MCF 10A (cell line): Measurements from ENCODE around the gene SLX4IP. TPM values are rescaled to one million over a fixed set of nuclear protein-coding genes. Genes with fewer than 3 reads are reported as not detected.
A peak's percentile ranks its signal among the peaks of the same experiment; 100 is the strongest.
"Not testable (repeated sequence)": the region's sequence is repeated elsewhere in the genome, so short reads cannot be mapped to it uniquely, and the experiment has no call there.

Experiments used
- BruUV-seq: library from RNA; stranded (reverse); fragments of 400-500 nt; replicated peaks from 2 replicates; lab custom pipeline; 2021; lab: Mats Ljungman, UMichigan
- CTCF ChIA-PET: fragments of 300-600 bp; sonication (Branson Sonifier 250); formaldehyde crosslinking; extraction: SDS; loops from one replicate; lab custom pipeline; 2021; ENCODE audit warnings: antibody characterized with exemption, inconsistent platforms; lab: Yijun Ruan, JAX
- POLR2A ChIA-PET: fragments of 300-600, 350-650 bp; sonication (Branson Sonifier 250); formaldehyde crosslinking; extraction: SDS; loops from one replicate; lab custom pipeline; 2020; ENCODE audit warnings: antibody characterized with exemption, inconsistent platforms; lab: Yijun Ruan, JAX
- DNase-seq: peaks from one replicate; pipeline ENCODE4 v3.0.0-alpha.2; 2018; ENCODE audit not compliant: unreplicated experiment
- H3K27ac Mint-ChIP-seq: one replicate; pipeline ENCODE4 v1.8.0; 2022; ENCODE audit warnings: mild to moderate bottlenecking, low read depth, mixed read lengths; ENCODE audit not compliant: unreplicated experiment
- H3K27me3 Mint-ChIP-seq: one replicate; pipeline ENCODE4 v1.8.0; 2022; ENCODE audit warnings: mixed read lengths; ENCODE audit not compliant: insufficient read depth, unreplicated experiment
- H3K36me3 Mint-ChIP-seq: one replicate; pipeline ENCODE4 v1.8.0; 2022; ENCODE audit warnings: mild to moderate bottlenecking, moderate library complexity, mixed read lengths; ENCODE audit not compliant: insufficient read depth, unreplicated experiment
- H3K4me1 Mint-ChIP-seq: one replicate; pipeline ENCODE4 v1.8.0; 2022; ENCODE audit warnings: mixed read lengths; ENCODE audit not compliant: insufficient read depth, unreplicated experiment
- H3K4me3 Mint-ChIP-seq: one replicate; pipeline ENCODE4 v1.8.0; 2022; ENCODE audit warnings: mild to moderate bottlenecking, moderate library complexity, mixed read lengths; ENCODE audit not compliant: unreplicated experiment
- H3K9me3 Mint-ChIP-seq: one replicate; pipeline ENCODE4 v1.8.0; 2022; ENCODE audit warnings: mixed read lengths; ENCODE audit not compliant: unreplicated experiment
- intact Hi-C: fragments of 100-400 bp; cut with micrococcal nuclease; formaldehyde crosslinking; loops from 2 replicates; pipeline ENCODE4 v1.14.1; 2022
- total RNA-seq: library from RNA; stranded (reverse); gene quantifications from 2 replicates; pipeline ENCODE4 v1.2.3, GENCODE V29; 2022
- TF ChIP-seq, protein P1 (sequence below): fragments of 200-600 bp; IDR thresholded peaks from one replicate; pipeline ENCODE4 v1.8.0; 2022; ENCODE audit warnings: antibody characterized with exemption, mild to moderate bottlenecking; ENCODE audit not compliant: unreplicated experiment

The SLX4IP gene
- total RNA-seq, 1 experiment from 2014 or later: 11.2 TPM

GRCh38 chr20:10613911-10614310 lies 178.8 kb downstream of the SLX4IP start:
- BruUV-seq: no TSS peak
- peaks cover 8% of the 10 kb centered on the region for H3K36me3 Mint-ChIP-seq
- peaks cover 6% of the 10 kb centered on the region for H3K9me3 Mint-ChIP-seq
- DNase-seq: no peak
- POLR2A ChIA-PET: interaction anchor here (0.9 to 2.2 kb wide), 2 partner anchors 9 to 30 kb away, joined by 3 to 15 read pairs; no protein-coding TSS in a partner anchor
- intact Hi-C loops: no loop called here
- TF ChIP-seq, protein P1, sequence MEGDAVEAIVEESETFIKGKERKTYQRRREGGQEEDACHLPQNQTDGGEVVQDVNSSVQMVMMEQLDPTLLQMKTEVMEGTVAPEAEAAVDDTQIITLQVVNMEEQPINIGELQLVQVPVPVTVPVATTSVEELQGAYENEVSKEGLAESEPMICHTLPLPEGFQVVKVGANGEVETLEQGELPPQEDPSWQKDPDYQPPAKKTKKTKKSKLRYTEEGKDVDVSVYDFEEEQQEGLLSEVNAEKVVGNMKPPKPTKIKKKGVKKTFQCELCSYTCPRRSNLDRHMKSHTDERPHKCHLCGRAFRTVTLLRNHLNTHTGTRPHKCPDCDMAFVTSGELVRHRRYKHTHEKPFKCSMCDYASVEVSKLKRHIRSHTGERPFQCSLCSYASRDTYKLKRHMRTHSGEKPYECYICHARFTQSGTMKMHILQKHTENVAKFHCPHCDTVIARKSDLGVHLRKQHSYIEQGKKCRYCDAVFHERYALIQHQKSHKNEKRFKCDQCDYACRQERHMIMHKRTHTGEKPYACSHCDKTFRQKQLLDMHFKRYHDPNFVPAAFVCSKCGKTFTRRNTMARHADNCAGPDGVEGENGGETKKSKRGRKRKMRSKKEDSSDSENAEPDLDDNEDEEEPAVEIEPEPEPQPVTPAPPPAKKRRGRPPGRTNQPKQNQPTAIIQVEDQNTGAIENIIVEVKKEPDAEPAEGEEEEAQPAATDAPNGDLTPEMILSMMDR: no peak
- H3K27me3 Mint-ChIP-seq: no peaks in the 10 kb centered on the region
- CTCF ChIA-PET: interaction anchor here (0.6 to 2.2 kb wide), 3 partner anchors 8 to 996 kb away, joined by 3 to 8 read pairs (median 6); no protein-coding TSS in a partner anchor
- no peak overlapping the region for H3K4me3 Mint-ChIP-seq
- H3K4me1 Mint-ChIP-seq: peaks cover under 1% of the 10 kb centered on the region
- H3K27ac Mint-ChIP-seq: no peak overlapping the region

- intact Hi-C loops: no loop called here
- no peaks in the 10 kb centered on the region for H3K27me3 Mint-ChIP-seq
- no peak overlapping the region for H3K4me3 Mint-ChIP-seq
- BruUV-seq: no TSS peak
- peaks cover 18% of the 10 kb centered on the region for H3K36me3 Mint-ChIP-seq
- H3K9me3 Mint-ChIP-seq: peaks cover 6% of the 10 kb centered on the region
- no peak overlapping the region for H3K27ac Mint-ChIP-seq
- POLR2A ChIA-PET: no interaction called here
- peaks cover 14% of the 10 kb centered on the region for H3K4me1 Mint-ChIP-seq
- CTCF ChIA-PET: no interaction called here
- TF ChIP-seq, protein P1: no peak
- DNase-seq: no peak
Measured at GRCh38 chr20:10616212-10616611, 181.1 kb downstream of the SLX4IP start.

GRCh38 chr20:10617549-10618133 lies 182.5 kb downstream of the SLX4IP start:
- intact Hi-C loops: not testable (repeated sequence)

DNA sequence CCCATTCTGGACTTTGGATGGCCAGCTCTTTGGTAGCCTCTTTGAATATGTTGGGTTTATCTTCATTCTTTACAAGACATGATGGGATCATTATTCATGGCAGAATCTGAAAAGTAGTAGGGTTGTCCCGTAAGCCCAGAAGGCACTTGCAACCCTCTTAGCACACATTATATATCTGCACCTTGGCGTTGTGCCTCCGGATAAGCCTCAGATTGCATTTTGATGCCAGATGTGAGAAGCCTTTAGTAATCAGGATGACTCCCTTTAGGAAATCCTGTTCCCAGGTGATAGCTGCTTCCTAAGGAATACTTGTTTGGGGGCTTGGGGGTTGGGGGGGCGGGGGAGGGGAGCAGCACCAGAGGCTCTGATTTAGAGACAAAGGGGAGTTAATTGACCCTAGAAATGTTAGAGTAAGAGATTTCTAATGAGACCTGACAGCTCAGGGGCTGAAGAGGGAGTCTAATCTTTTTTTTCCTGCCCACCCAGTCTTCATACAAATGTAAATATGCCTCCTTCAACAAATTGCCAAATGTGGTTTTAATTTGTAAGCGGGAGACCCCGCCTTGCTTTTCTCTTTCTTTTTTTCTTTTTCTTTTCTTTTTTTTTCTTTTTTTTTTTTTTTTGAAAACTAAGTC lies 183.6 kb downstream of the SLX4IP start:
- no peak overlapping the region for H3K4me3 Mint-ChIP-seq
- peak overlapping the region; percentile 90 for H3K27ac Mint-ChIP-seq
- H3K9me3 Mint-ChIP-seq: peaks cover 6% of the 10 kb centered on the region
- peaks cover 18% of the 10 kb centered on the region for H3K4me1 Mint-ChIP-seq
- no TSS peak for BruUV-seq
- TF ChIP-seq, protein P1: no peak
- H3K36me3 Mint-ChIP-seq: peaks cover 16% of the 10 kb centered on the region
- intact Hi-C loops: loop anchor here (1.0 kb wide), 1 partner anchor 19 kb away; no protein-coding TSS in a partner anchor
- CTCF ChIA-PET: interaction anchor here (0.5 to 1.0 kb wide), 5 partner anchors 9 to 1591 kb away, joined by 3 to 4 read pairs (median 3); no protein-coding TSS in a partner anchor
- no peaks in the 10 kb centered on the region for H3K27me3 Mint-ChIP-seq
- POLR2A ChIA-PET: interaction anchor here (0.7 to 5.6 kb wide), 13 partner anchors 9 to 184 kb away, joined by 3 to 43 read pairs (median 7); partner anchors contain the start of genes JAG1, MKKS and SLX4IP
- peak; percentile 80 for DNase-seq

More at GRCh38 chr20:10617549-10618133, 182.5 kb downstream of the SLX4IP start:
- H3K4me1 Mint-ChIP-seq: peaks cover 18% of the 10 kb centered on the region
- BruUV-seq, H3K9me3 Mint-ChIP-seq, DNase-seq, H3K27me3 Mint-ChIP-seq, H3K4me3 Mint-ChIP-seq: not testable (repeated sequence)
- POLR2A ChIA-PET: interaction anchor here (0.7 to 5.6 kb wide), 5 partner anchors 8 to 56 kb away, joined by 3 to 43 read pairs (median 27); partner anchors contain the start of gene JAG1
- peak overlapping the region; percentile 90 for H3K27ac Mint-ChIP-seq
- H3K36me3 Mint-ChIP-seq: peaks cover 18% of the 10 kb centered on the region
- CTCF ChIA-PET: interaction anchor here (0.6 to 0.7 kb wide), 2 partner anchors 8 to 1919 kb away, joined by 3 to 4 read pairs; no protein-coding TSS in a partner anchor
